ENCODE results near the gene TCF4. TPM values are rescaled to one million over a fixed set of nuclear protein-coding genes. Genes with fewer than 3 reads are reported as not detected.

The TCF4 gene
- total and polyA plus RNA-seq, 2 of the 13 experiments (the other 11 are each of a cell fraction or from before 2014, with no cell fraction given) = not detected

DNA sequence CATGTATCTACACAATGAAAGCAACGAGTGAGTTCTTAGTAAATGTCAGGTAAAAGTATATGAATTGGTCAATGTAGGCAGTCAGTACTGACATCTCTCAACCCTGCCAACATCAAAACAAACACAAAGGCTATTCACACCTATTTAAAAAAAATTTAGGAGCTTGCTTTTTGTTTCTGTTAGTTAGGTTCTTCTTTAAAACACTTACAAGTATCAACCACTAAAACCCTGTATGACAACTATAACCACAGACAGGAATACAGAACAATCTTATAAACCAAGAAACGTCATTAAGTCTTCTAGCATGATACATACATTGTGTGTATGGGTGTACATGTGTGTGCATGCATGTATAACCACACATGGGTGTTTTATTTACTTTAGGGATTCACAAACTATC is 131.0 kb downstream of the TCF4 start:
- TF ChIP-seq, protein P1, sequence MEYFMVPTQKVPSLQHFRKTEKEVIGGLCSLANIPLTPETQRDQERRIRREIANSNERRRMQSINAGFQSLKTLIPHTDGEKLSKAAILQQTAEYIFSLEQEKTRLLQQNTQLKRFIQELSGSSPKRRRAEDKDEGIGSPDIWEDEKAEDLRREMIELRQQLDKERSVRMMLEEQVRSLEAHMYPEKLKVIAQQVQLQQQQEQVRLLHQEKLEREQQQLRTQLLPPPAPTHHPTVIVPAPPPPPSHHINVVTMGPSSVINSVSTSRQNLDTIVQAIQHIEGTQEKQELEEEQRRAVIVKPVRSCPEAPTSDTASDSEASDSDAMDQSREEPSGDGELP (IDR thresholded peaks at IDR 0.05; ENCODE audit: borderline replicate concordance, low read depth) = no peak
- TF ChIP-seq ZNF644 (CRISPR knock-in tag; IDR thresholded peaks at IDR 0.05; ENCODE audit: low read depth) = no peak
- no peak for TF ChIP-seq MXD4 (CRISPR knock-in tag; IDR thresholded peaks at IDR 0.05)
- no peak for TF ChIP-seq ZNF674 (CRISPR knock-in tag; IDR thresholded peaks at IDR 0.05; ENCODE audit: low read depth)
- no peak for TF ChIP-seq ZNF468 (CRISPR knock-in tag; IDR thresholded peaks at IDR 0.05)
- TF ChIP-seq, protein P2, sequence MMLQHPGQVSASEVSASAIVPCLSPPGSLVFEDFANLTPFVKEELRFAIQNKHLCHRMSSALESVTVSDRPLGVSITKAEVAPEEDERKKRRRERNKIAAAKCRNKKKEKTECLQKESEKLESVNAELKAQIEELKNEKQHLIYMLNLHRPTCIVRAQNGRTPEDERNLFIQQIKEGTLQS (CRISPR knock-in tag; IDR thresholded peaks at IDR 0.05) = no peak
- TF ChIP-seq ZNF713 (CRISPR knock-in tag; IDR thresholded peaks at IDR 0.05) = no peak
- no peak for TF ChIP-seq KAT2B (IDR thresholded peaks at IDR 0.05; ENCODE audit: borderline replicate concordance, low read depth, low read length)
- TF ChIP-seq ZKSCAN8 (CRISPR knock-in tag; IDR thresholded peaks at IDR 0.05; ENCODE audit: borderline replicate concordance) = no peak
- Histone ChIP-seq H3K27me3 (ENCODE audit: control insufficient read depth in 1 of 2, insufficient read depth in 2 of 2, low read length in 2 of 2) (no peaks in the 10 kb centered on the region), H3K79me2 (ENCODE audit: insufficient read depth, low read length) (no peaks in the 10 kb centered on the region), H3K4me1 (ENCODE audit: insufficient read depth, low read length) (no peaks in the 10 kb centered on the region), H3K9me3 (ENCODE audit: low read length) (no peaks in the 10 kb centered on the region), H2AFZ (ENCODE audit: low read length) (no peak overlapping the region), H3K9ac (ENCODE audit: insufficient read depth, low read depth, low read length) (no peak overlapping the region), H4K20me1 (ENCODE audit: insufficient read depth, low read length) (no peaks in the 10 kb centered on the region), H3K27ac (ENCODE audit: extremely low read length, insufficient read depth, low read length) (no peak overlapping the region), H3K36me3 (replicated peaks in 1 of 2; ENCODE audit: control insufficient read depth in 1 of 2, insufficient read depth in 2 of 2, low read length in 2 of 2) (no peaks in the 10 kb centered on the region), H3K4me2 (ENCODE audit: low read depth, low read length) (no peak overlapping the region), H3K4me3 (replicated peaks in 1 of 3; ENCODE audit: insufficient read depth in 1 of 3, low read depth in 2 of 3, low read length in 3 of 3) (no peak overlapping the region)
- ChIA-PET CTCF (ENCODE audit: low intra/inter-chr PET ratio, low total read pairs) (no interaction called here), POLR2A (no interaction called here)
- in situ Hi-C loops (cut with HindIII; ENCODE audit: extremely low pct_ligation_motif_present, low pct_unique_long_range_greater_than_20kb) (no loop called here), intact Hi-C loops (cut with micrococcal nuclease; ENCODE audit: unreplicated experiment) (no loop called here)
- ATAC-seq (no peak), DNase-seq (ENCODE audit: low spot score) (no peak), FAIRE-seq (no peak)
- 0% methylated on average over 2 of the region's 2 CpGs for WGBS (ENCODE audit: low lambda C conversion rate)
- no TSS peak for BruUV-seq (replicated peaks)

DNA sequence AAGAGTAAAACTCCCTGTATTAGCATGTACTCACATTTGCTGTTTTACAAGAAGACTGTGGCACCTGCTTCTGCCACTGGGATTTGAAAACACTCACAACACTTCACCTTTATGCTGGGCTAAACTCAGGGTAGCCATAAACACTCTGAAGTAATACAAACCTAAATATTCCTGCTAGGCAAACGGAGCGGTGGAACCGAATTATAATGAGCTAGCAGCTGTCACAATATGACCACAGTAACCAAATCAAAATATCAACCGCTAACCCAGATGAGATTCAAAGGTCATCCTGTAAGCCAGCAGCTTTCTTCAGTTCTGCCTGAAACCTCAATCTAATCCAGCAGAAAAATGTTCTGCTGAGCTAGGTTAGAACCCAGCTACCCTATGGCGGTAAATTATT is 132.1 kb downstream of the TCF4 start:
- no peak for FAIRE-seq
- TF ChIP-seq, protein P3, sequence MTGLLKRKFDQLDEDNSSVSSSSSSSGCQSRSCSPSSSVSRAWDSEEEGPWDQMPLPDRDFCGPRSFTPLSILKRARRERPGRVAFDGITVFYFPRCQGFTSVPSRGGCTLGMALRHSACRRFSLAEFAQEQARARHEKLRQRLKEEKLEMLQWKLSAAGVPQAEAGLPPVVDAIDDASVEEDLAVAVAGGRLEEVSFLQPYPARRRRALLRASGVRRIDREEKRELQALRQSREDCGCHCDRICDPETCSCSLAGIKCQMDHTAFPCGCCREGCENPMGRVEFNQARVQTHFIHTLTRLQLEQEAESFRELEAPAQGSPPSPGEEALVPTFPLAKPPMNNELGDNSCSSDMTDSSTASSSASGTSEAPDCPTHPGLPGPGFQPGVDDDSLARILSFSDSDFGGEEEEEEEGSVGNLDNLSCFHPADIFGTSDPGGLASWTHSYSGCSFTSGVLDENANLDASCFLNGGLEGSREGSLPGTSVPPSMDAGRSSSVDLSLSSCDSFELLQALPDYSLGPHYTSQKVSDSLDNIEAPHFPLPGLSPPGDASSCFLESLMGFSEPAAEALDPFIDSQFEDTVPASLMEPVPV (CRISPR knock-in tag; IDR thresholded peaks at IDR 0.05) = no peak
- TF ChIP-seq MAFF (IDR thresholded peaks at IDR 0.05; ENCODE audit: low read depth, low read length) = no peak
- TF ChIP-seq MED1 (CRISPR knock-in tag; IDR thresholded peaks at IDR 0.05) = no peak
- TF ChIP-seq NFE2L2 (IDR thresholded peaks at IDR 0.05; ENCODE audit: low read length) = no peak
- no peak for TF ChIP-seq ZNF430 (CRISPR knock-in tag; IDR thresholded peaks at IDR 0.05)
- no peak for TF ChIP-seq FOXM1 (CRISPR knock-in tag; IDR thresholded peaks at IDR 0.05)
- no peak for TF ChIP-seq GLI4 (CRISPR knock-in tag; IDR thresholded peaks at IDR 0.05; ENCODE audit: borderline replicate concordance)
- TF ChIP-seq, protein P4, sequence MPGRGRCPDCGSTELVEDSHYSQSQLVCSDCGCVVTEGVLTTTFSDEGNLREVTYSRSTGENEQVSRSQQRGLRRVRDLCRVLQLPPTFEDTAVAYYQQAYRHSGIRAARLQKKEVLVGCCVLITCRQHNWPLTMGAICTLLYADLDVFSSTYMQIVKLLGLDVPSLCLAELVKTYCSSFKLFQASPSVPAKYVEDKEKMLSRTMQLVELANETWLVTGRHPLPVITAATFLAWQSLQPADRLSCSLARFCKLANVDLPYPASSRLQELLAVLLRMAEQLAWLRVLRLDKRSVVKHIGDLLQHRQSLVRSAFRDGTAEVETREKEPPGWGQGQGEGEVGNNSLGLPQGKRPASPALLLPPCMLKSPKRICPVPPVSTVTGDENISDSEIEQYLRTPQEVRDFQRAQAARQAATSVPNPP (CRISPR knock-in tag; IDR thresholded peaks at IDR 0.05) = no peak
- TF ChIP-seq MLLT10 (CRISPR knock-in tag; IDR thresholded peaks at IDR 0.05) = no peak
- TF ChIP-seq ZNF891 (CRISPR knock-in tag; IDR thresholded peaks at IDR 0.05) = no peak

More for the DNA sequence above, 132.1 kb downstream of the TCF4 start:
- Histone ChIP-seq H2AFZ (ENCODE audit: low read length) (no peak overlapping the region), H3K27me3 (ENCODE audit: control insufficient read depth in 1 of 2, insufficient read depth in 2 of 2, low read length in 2 of 2) (no peaks in the 10 kb centered on the region), H3K4me1 (ENCODE audit: insufficient read depth, low read length) (no peaks in the 10 kb centered on the region), H3K9ac (ENCODE audit: insufficient read depth, low read depth, low read length) (no peak overlapping the region), H4K20me1 (ENCODE audit: insufficient read depth, low read length) (no peaks in the 10 kb centered on the region), H3K79me2 (ENCODE audit: insufficient read depth, low read length) (no peaks in the 10 kb centered on the region), H3K36me3 (replicated peaks in 1 of 2; ENCODE audit: control insufficient read depth in 1 of 2, insufficient read depth in 2 of 2, low read length in 2 of 2) (no peaks in the 10 kb centered on the region), H3K27ac (ENCODE audit: extremely low read length, insufficient read depth, low read length) (no peak overlapping the region), H3K4me2 (ENCODE audit: low read depth, low read length) (no peak overlapping the region), H3K4me3 (replicated peaks in 1 of 3; ENCODE audit: insufficient read depth in 1 of 3, low read depth in 2 of 3, low read length in 3 of 3) (no peak overlapping the region), H3K9me3 (ENCODE audit: low read length) (no peaks in the 10 kb centered on the region)
- WGBS (ENCODE audit: low lambda C conversion rate) = 22% methylated on average over 5 of the region's 5 CpGs
- intact Hi-C loops (cut with micrococcal nuclease; ENCODE audit: unreplicated experiment) = no loop called here
- no peak for DNase-seq (ENCODE audit: low spot score)
- POLR2A ChIA-PET = no interaction called here
- no TSS peak for BruUV-seq (replicated peaks)
- ATAC-seq = no peak
- in situ Hi-C loops (cut with HindIII; ENCODE audit: extremely low pct_ligation_motif_present, low pct_unique_long_range_greater_than_20kb) = no loop called here
- CTCF ChIA-PET (ENCODE audit: low intra/inter-chr PET ratio, low total read pairs) = no interaction called here

Measured in HepG2 (cell line).